ENCODE measurements around the gene CRELD2.

DNA sequence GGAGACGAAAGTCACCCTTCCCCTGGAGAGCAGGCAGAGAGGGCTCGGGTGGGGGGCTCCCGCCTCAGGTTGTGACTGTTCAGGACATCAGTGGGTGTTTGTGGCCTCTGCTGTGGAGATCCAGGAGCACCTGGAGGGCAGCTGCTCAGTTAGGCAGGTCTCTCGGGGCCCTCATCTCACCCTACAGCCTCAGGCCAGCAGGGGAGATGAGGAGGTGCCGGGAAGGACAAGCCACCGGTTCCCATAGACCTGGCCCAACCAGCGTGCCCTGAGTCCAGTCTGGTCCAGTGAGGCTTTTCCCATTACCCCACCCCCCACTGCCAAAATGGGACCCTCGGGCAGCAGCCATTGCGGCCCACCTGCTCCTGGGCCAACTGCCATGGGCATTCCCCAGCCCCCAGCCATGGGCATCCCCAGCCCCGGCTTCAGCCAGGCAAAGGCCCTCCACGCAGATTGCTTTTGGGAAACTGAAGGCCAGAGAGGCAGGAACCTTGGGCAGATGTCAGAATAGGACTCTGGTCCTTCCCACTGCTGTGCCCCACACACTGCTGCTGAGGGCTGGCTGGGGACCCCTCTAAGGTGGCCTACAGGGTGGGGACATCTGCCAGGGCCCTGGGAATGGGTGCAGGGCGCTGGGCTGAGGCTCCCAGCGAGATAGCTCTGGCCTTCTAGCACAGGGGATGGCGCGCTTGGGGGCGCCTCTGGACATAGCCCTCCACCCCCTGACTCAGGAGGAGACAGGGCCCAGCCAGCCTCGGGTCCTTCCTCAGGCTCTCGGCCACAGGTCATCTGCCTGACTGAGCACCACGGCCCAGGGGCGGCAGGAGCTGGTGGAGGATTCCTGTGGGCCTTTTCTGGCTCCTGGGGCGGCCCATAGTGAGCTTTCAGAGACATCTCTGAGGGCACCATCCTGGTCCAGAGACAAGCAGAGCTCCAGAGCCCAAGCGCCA is 46.9 kb downstream of the CRELD2 start:
- TF ChIP-seq, protein P1, sequence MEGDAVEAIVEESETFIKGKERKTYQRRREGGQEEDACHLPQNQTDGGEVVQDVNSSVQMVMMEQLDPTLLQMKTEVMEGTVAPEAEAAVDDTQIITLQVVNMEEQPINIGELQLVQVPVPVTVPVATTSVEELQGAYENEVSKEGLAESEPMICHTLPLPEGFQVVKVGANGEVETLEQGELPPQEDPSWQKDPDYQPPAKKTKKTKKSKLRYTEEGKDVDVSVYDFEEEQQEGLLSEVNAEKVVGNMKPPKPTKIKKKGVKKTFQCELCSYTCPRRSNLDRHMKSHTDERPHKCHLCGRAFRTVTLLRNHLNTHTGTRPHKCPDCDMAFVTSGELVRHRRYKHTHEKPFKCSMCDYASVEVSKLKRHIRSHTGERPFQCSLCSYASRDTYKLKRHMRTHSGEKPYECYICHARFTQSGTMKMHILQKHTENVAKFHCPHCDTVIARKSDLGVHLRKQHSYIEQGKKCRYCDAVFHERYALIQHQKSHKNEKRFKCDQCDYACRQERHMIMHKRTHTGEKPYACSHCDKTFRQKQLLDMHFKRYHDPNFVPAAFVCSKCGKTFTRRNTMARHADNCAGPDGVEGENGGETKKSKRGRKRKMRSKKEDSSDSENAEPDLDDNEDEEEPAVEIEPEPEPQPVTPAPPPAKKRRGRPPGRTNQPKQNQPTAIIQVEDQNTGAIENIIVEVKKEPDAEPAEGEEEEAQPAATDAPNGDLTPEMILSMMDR (IDR thresholded peaks at IDR 0.05; ENCODE audit: low read length) = no peak
- TF ChIP-seq EZH2 (IDR thresholded peaks at IDR 0.05; ENCODE audit: borderline replicate concordance, low read length) = no peak

Data from OCI-LY1 (cell line).